T-helper 22 cell (primary cell): ENCODE data around the gene FRRS1L.

Experiments
- DNase-seq: peaks from one replicate; pipeline ENCODE4 v3.0.0-alpha.2; 2020; ENCODE audit warnings: low read depth

FRRS1L gene

GRCh38 chr9:109176386-109176785 lies 9.3 kb upstream of the FRRS1L start:
- DNase-seq, result no peak

DNA sequence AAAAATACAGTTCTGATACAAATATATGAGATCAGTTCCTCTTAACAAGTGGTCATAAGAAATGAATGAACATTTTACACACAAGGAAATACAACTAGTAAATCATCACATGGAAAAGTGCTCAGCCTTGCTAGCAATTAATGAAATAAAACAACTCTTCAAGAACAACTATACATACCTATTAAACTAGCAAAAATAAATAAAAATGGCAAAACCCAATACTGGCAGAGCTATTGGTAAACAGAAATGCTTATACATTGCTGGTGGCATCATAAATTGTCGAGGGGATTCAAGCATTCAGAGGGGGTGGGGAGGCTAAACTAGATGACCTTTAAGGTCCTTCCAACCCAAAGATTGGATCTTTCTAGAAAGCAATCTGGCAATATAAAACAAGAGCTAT lies 5.9 kb upstream of the FRRS1L start:
- DNase-seq, result no peak

GRCh38 chr9:109171926-109172325 lies 4.9 kb upstream of the FRRS1L start:
- DNase-seq, result no peak

DNA sequence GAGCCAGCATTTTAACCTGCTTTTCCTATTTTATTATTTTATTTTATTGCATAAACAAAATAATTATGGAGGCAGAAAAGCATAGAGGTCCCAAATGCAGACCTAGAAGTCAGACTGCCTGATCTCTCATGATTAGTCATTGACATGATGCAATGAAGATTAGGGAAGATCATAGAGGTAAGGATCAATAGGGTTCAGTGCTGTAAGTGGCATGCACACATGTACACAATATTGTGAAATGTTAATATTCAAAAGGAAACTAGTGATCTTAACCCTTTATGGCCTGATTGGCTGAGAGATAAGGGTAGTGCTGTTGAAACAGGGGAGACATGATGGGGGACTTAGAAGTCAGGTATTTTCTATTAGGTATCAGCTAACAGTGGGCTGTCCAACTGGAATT lies 1.1 kb upstream of the FRRS1L start:
- DNase-seq, result no peak

DNA sequence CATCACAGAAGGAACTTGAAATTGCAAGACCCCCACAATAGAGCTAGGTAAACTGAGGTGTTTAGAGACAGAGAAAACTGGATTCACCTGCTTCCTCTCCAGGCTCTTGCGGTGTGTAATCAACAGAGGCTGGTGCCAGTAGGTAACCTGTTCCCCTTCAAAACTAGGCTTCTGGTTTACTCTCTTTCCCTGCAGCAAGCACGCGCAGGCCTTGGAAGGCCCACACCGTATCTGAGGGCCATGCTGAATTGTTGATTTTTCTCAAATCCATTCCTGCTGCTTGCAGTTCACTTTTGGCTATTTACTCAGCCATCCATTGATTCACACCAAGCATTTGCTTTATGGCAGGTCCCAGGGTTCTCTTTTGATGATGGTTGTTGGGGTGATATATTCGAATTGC lies 667 bp upstream of the FRRS1L start:
- no peak for DNase-seq

DNA sequence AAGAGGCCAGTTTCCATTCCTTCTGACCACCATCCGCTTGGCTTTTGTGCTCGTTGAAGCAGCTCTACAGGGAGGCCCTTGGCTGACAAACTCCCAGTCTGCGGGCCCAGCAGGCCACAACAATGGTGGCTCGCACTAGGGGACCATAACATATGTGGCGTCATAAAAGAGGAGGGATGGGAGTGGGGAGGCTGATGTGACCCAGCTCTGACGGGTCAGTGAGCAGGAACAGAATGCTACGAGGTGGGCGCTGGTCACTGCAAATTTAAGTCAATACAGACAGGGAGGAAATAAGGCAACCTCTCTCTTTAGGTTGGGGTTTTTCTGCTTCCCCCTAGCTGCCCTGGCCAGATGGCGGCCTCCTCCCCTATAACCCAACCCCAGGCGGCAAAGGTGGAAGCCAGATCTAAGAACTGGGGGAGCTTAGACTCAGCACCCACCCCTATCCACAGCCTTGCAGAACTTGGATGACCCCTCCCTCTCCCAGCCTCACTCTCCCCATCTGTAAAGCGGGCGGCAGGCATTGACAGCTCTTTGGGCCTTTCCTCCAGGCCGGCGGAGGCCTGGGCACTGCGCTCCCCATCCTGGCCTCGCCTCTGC lies 778 bp downstream of the FRRS1L start:
- no peak for DNase-seq

DNA sequence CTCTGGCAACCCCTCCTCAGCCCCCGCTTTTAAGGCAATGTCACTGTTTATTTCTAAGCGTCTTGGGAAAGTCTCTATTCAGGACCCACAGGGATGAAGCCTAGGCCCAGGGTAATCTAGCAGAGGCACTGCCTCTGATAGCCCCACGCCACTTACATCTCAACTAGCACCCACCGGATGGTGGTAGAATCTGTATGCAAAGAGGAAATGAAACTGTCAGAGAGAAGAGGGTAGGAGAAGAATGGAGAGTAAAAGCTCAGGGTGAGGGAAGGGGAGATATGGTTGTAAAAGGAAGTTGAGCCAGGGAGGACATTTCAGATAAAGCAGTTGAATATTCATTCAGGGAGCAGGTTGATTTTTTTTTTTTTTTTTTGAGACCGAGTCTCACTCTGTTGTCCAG lies 3.0 kb downstream of the FRRS1L start:
- DNase-seq, result no peak

GRCh38 chr9:109163194-109163593 lies 3.9 kb downstream of the FRRS1L start:
- DNase-seq, result no peak

- DNase-seq, result no peak
Measured at GRCh38 chr9:109162677-109163076, 4.4 kb downstream of the FRRS1L start.

- no peak for DNase-seq
Measured at GRCh38 chr9:109161471-109161870, 5.6 kb downstream of the FRRS1L start.

- DNase-seq, result no peak
Measured at GRCh38 chr9:109159583-109159982, 7.5 kb downstream of the FRRS1L start.

DNA sequence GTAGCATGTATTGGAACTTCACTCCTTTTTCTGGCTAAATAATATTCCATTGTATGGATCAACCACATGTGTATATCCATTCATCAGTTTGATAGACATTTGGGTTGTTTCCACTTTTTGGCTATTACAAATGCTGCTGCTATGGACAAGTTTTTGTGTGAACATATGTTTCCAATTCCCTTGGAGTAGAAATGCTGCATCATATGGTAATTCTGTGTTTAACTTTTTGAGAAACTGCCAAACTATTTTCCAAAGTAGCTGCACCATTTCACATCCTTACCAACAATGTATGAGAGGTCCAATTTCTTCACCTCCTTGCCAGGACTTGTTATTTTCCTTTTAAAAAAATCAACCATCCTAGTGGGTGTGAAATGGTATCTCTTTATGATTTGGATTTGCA lies 8.4 kb downstream of the FRRS1L start:
- no peak for DNase-seq

DNA sequence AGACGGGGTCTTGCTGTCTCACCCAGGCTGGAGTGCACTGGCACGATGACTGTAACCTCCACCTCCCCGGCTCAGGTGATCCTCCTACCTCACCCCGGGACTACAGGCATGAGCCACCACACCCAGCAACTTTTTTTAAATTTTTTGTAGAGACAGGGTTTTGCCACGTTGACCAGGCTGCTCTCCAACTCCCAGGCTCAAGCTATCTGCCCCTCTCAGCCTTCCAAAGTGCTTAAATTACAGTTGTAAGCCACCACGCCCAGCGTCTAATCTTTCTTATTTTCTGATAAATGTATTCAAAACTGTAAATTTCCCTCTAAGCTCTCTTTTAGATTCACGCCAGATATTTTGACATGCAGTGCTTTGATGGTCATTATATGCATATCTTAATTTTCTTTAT lies 10.3 kb downstream of the FRRS1L start:
- DNase-seq, result no peak

DNA sequence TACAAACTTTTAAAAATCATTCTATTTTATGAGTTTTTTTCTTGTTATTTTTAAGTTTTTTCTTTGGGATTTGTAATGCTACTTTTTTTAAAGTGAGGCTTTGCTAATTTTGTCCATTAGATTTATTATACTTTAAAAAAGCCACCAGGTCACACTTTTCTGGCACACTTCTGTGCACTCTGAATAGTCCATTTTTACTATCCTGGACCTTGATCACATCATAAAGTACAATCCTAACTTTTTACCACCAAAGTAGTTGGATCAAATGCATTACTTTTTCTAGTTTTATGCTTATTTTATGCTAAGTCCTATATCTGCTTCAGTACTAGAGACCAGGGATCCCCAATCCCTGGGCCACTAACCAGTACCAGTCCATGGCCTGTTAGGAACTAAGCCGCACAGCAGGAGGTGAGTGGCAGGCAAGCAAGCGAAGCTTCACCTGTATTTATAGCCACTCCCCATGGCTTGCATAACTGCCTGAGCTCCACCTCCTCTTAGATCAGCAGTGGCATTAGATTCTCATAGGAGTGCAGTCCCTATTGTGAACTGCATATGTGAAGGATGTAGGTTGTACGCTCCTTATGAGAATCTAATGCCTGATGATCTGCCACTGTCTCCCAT lies 16.0 kb downstream of the FRRS1L start:
- DNase-seq, result no peak

DNA sequence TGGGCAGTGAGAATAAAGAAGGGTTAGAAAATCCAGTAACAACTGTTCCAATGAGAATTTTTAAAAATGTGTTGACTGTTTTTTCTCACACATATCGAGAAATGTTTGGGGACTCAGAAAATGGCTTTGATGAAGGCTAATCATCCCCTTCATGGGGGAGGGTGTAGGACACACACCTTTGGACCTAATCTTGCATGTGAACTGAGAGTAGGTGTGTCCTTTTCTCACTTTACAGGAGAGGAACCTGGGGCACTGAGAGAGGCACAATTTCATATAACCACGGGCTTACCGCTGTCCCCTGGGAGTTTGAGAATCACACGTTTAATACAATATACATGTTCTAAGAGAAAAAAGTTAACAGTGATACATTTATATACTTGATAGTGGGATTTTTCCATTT lies 17.3 kb downstream of the FRRS1L start:
- no peak for DNase-seq

DNA sequence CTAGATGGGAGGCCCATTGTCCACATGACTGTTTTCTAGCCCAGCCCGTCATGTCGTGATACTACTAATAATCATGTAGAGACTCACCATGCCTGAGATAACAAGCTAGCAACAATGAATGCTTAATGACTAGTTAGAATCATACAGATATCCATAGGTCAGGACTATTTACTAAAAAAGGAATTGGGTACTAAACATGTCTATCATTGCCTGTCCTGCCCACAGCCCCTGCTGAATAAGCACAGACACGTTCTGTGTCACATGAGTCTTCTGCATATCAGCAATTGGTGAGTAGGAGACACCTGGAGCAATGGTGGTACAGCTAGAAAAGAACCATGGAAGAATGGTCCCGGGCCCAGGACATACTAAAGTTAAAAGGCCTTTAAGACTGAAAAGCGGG lies 18.0 kb downstream of the FRRS1L start:
- no peak for DNase-seq

GRCh38 chr9:109145051-109145450 lies 22.0 kb downstream of the FRRS1L start:
- DNase-seq, result no peak

- no peak for DNase-seq
Measured at GRCh38 chr9:109143881-109144562, 23.0 kb downstream of the FRRS1L start.

DNA sequence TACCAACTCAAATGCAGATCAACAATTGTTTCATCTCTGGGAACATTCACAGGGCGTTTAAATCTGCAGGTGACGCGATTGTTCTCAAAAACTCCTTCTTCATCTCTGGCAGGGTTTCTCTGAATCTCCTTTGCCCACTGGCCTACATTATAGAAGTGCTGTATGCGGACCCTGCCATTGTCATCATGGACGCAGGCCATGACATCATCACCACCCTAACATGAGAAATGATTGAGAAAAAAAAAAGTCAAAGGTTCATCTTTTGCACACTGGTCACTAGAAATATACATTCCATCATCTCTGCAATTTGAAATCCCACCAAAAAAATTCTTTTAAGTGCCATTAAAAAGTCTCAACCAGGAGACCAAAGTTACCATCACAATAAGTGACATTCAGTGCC lies 25.7 kb downstream of the FRRS1L start:
- DNase-seq, result no peak

- DNase-seq, result no peak
Measured at GRCh38 chr9:109139851-109140250, 27.2 kb downstream of the FRRS1L start.

- no peak for DNase-seq
Measured at GRCh38 chr9:109138421-109138820, 28.6 kb downstream of the FRRS1L start.

DNA sequence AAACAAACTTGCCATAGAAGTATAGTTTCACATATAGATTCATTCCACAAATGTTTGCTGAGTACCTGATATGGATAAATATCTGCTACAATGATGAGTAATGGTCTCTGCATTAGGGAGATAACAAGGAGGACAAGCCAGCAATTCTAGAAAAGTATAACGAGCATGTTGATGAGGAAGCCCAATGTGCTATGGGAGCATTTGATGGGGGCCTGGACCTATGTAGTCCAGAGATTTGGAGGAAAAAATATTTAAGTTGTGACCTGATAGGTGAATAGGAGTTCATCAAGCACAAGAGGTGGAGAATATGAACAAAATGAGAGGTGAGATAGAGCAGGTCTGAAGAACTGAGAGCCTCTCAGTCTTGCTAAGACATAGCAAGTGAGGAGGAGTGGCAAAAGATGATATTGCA lies 32.9 kb downstream of the FRRS1L start:
- no peak for DNase-seq

DNA sequence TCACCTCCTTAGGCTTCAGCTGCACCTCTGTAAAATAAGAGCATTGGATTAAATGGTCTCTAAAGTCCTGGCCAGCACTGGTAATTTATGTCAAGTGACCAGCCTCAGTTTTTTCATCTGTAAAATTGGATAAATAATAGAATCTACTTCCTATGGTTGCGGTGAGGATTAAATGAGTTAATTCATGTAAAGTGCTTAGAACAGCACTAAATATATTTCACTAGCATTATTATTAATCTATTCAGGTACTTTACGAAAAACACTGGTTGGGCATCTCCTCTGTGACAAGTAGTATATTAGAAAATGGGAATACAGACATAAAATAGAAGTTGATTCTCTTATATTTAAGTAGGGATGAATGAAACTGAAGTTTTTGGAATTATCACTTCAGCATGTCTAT lies 33.5 kb downstream of the FRRS1L start:
- no peak for DNase-seq

DNA sequence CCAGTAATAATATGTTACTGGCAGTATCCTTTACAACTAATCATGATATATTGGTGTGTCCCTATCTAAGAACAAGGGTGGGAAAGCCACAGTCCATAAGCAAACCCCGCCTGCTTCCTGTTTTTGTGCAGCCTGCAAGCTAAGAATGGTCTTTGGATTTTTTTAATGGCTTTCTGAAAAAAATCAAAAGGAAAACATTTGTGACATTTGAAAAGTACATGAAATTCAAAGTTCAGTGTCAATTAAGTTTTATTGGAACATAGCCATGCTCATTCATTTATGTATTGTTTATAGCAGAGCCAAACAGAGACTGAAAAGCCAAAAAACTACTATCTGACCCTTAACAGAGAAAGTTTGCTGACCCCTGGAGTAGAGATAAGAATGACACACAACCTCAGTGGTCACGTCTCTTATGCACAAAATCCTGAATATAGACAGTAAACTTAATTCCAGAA lies 34.5 kb downstream of the FRRS1L start:
- no peak for DNase-seq
